ENCODE results near the gene RNF169. TPM values are rescaled to one million over a fixed set of nuclear protein-coding genes. Genes with fewer than 3 reads are reported as not detected.

Gene RNF169
- total RNA-seq, 1 donor from 2014 or later = 24.0 TPM

GRCh38 chr11:74731301-74732094 is 17.2 kb upstream of the RNF169 start, which contains the start of gene CHRDL2:
Gene CHRDL2, minus strand, starts transcription at chr11:74731426. Its CDS starts 538 bp downstream, at chr11:74730888.
- Mint-ChIP-seq H3K27ac (peak within 1 kb of the TSS; percentile 29), H3K27me3 (peaks cover 60% of the 10 kb centered on the region), H3K9me3 (ENCODE audit: low read depth) (peaks cover 3% of the 10 kb centered on the region), H3K36me3 (ENCODE audit: insufficient read depth) (no peaks in the 10 kb centered on the region), H3K4me1 (ENCODE audit: low read depth) (peaks cover 21% of the 10 kb centered on the region), H3K4me3 (ENCODE audit: low read depth) (peak within 1 kb of the TSS; percentile 70)
- peak; percentile 28 for DNase-seq (ENCODE audit: low spot score, unreplicated experiment)
- no peak for TF ChIP-seq CTCF (IDR thresholded peaks at IDR 0.05; ENCODE audit: unreplicated experiment)

- Mint-ChIP-seq H3K27ac (no peak overlapping the region), H3K36me3 (ENCODE audit: insufficient read depth) (no peaks in the 10 kb centered on the region), H3K9me3 (ENCODE audit: low read depth) (peaks cover 3% of the 10 kb centered on the region), H3K4me1 (ENCODE audit: low read depth) (peaks cover 21% of the 10 kb centered on the region), H3K4me3 (ENCODE audit: low read depth) (no peak overlapping the region), H3K27me3 (peaks cover 44% of the 10 kb centered on the region)
- TF ChIP-seq CTCF (IDR thresholded peaks at IDR 0.05; ENCODE audit: unreplicated experiment) = no peak
- no peak for DNase-seq (ENCODE audit: low spot score, unreplicated experiment)
Measured at GRCh38 chr11:74734559-74734925, 14.1 kb upstream of the RNF169 start.

GRCh38 chr11:74735365-74735928 is 13.2 kb upstream of the RNF169 start:
- no peak for TF ChIP-seq CTCF (IDR thresholded peaks at IDR 0.05; ENCODE audit: unreplicated experiment)
- H3K4me3 Mint-ChIP-seq (ENCODE audit: low read depth) = no peak overlapping the region
- no peak overlapping the region for H3K27ac Mint-ChIP-seq
- H3K36me3 Mint-ChIP-seq (ENCODE audit: insufficient read depth) = no peaks in the 10 kb centered on the region
- DNase-seq (ENCODE audit: low spot score, unreplicated experiment) = no peak
- H3K9me3 Mint-ChIP-seq (ENCODE audit: low read depth) = peaks cover 3% of the 10 kb centered on the region
- peaks cover 34% of the 10 kb centered on the region for H3K27me3 Mint-ChIP-seq
- H3K4me1 Mint-ChIP-seq (ENCODE audit: low read depth) = peaks cover 21% of the 10 kb centered on the region

- DNase-seq (ENCODE audit: low spot score, unreplicated experiment) = no peak
- Mint-ChIP-seq H3K4me1 (ENCODE audit: low read depth) (peaks cover 18% of the 10 kb centered on the region), H3K27ac (no peak overlapping the region), H3K9me3 (ENCODE audit: low read depth) (peaks cover 3% of the 10 kb centered on the region), H3K27me3 (peaks cover 29% of the 10 kb centered on the region), H3K36me3 (ENCODE audit: insufficient read depth) (no peaks in the 10 kb centered on the region), H3K4me3 (ENCODE audit: low read depth) (no peak overlapping the region)
- no peak for TF ChIP-seq CTCF (IDR thresholded peaks at IDR 0.05; ENCODE audit: unreplicated experiment)
Measured at GRCh38 chr11:74736031-74736430, 12.6 kb upstream of the RNF169 start.

- no peak overlapping the region for H3K4me3 Mint-ChIP-seq (ENCODE audit: low read depth)
- no peaks in the 10 kb centered on the region for H3K9me3 Mint-ChIP-seq (ENCODE audit: low read depth)
- peaks cover 3% of the 10 kb centered on the region for H3K4me1 Mint-ChIP-seq (ENCODE audit: low read depth)
- peak; percentile 28 for DNase-seq (ENCODE audit: low spot score, unreplicated experiment)
- H3K27ac Mint-ChIP-seq = no peak overlapping the region
- peaks cover 9% of the 10 kb centered on the region for H3K27me3 Mint-ChIP-seq
- H3K36me3 Mint-ChIP-seq (ENCODE audit: insufficient read depth) = no peaks in the 10 kb centered on the region
- peak; percentile 88 for TF ChIP-seq CTCF (IDR thresholded peaks at IDR 0.05; ENCODE audit: unreplicated experiment)
Measured at GRCh38 chr11:74739546-74740270, 8.9 kb upstream of the RNF169 start.
